Activated CD8-positive, alpha-beta T cell treated with anti-CD3 and anti-CD28 coated beads for 36 hours (primary cell): ENCODE data around the gene VSIR. TPM values are rescaled to one million over a fixed set of nuclear protein-coding genes. Genes with fewer than 3 reads are reported as not detected.

Source experiments
- ATAC-seq: fragments of 200-7000 bp; cut with Tn5 transposase; one replicate; pipeline ENCODE4 v1.10.0; 2021; ENCODE audit warnings: mild to moderate bottlenecking, moderate library complexity
- CTCF ChIA-PET: fragments of 350-600 bp; sonication (Branson Sonifier 250); formaldehyde crosslinking; loops from one replicate; lab custom pipeline; 2021; ENCODE audit warnings: antibody characterized with exemption; lab: Charles Lee
- POLR2A ChIA-PET: fragments of 350-600 bp; sonication (Branson Sonifier 250); formaldehyde crosslinking; loops from one replicate; lab custom pipeline; 2021; ENCODE audit warnings: antibody characterized with exemption; lab: Charles Lee
- DNase-seq: peaks from one replicate; pipeline ENCODE4 v3.0.0-alpha.2; 2020
- H3K27ac Mint-ChIP-seq: one replicate; pipeline ENCODE4 v1.8.0; 2021; ENCODE audit warnings: mild to moderate bottlenecking, mixed read lengths
- H3K27me3 Mint-ChIP-seq: one replicate; pipeline ENCODE4 v1.8.0; 2021; ENCODE audit warnings: mixed read lengths
- H3K36me3 Mint-ChIP-seq: one replicate; pipeline ENCODE4 v1.8.0; 2021; ENCODE audit warnings: low read depth, mixed read lengths
- H3K4me1 Mint-ChIP-seq: one replicate; pipeline ENCODE4 v1.8.0; 2021; ENCODE audit warnings: low read depth, mixed read lengths
- H3K4me3 Mint-ChIP-seq: one replicate; pipeline ENCODE4 v1.8.0; 2021; ENCODE audit warnings: mild to moderate bottlenecking, moderate library complexity, mixed read lengths
- H3K9me3 Mint-ChIP-seq: one replicate; pipeline ENCODE4 v1.8.0; 2021; ENCODE audit warnings: mixed read lengths
- intact Hi-C: fragments of 100-400 bp; cut with micrococcal nuclease; formaldehyde crosslinking; loops from one replicate; pipeline ENCODE4 v1.10.0; 2022
- total RNA-seq, 2 experiments: library from RNA; stranded (reverse); gene quantifications; one replicate each; pipeline ENCODE4 v1.2.3, GENCODE V29; 2021
- TF ChIP-seq, protein P1 (sequence below): fragments of 200-600 bp; IDR thresholded peaks from one replicate; pipeline ENCODE4 v1.8.0; 2022; ENCODE audit warnings: antibody characterized with exemption, mild to moderate bottlenecking

Gene VSIR
- total RNA-seq, 2 experiments from 2014 or later, result 59.6 to 61.0 TPM

DNA sequence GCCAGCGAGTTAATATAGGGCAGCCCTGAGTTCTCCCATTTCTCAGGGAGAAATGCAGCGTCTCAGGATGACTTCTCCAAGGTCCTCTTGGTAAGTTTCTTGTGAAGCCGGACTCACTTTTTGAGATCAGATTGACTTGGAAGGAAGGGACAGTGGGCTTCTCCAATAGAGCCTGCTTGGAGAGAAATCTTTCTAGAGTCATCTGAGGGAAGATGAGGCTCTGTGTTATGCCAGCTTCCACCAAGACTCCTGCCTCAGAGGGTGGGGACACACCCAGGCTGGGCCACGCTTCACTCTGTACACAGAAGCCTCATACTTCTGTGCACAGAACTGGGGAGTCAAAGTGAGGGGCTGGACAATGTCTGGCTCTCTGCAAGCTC lies 59.3 kb downstream of the VSIR start:
- no peak for ATAC-seq
- peak overlapping the region; percentile 70 for H3K4me3 Mint-ChIP-seq
- no peaks in the 10 kb centered on the region for H3K9me3 Mint-ChIP-seq
- CTCF ChIA-PET, result interaction anchor here (1.0 to 12.4 kb wide), 4 partner anchors 11 to 104 kb away, joined by 3 to 189 read pairs (median 42); partner anchors contain the start of gene VSIR
- intact Hi-C loops, result no loop called here
- no peaks in the 10 kb centered on the region for H3K36me3 Mint-ChIP-seq
- no peak for DNase-seq
- TF ChIP-seq, protein P1, sequence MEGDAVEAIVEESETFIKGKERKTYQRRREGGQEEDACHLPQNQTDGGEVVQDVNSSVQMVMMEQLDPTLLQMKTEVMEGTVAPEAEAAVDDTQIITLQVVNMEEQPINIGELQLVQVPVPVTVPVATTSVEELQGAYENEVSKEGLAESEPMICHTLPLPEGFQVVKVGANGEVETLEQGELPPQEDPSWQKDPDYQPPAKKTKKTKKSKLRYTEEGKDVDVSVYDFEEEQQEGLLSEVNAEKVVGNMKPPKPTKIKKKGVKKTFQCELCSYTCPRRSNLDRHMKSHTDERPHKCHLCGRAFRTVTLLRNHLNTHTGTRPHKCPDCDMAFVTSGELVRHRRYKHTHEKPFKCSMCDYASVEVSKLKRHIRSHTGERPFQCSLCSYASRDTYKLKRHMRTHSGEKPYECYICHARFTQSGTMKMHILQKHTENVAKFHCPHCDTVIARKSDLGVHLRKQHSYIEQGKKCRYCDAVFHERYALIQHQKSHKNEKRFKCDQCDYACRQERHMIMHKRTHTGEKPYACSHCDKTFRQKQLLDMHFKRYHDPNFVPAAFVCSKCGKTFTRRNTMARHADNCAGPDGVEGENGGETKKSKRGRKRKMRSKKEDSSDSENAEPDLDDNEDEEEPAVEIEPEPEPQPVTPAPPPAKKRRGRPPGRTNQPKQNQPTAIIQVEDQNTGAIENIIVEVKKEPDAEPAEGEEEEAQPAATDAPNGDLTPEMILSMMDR, result no peak
- H3K27ac Mint-ChIP-seq, result peak overlapping the region; percentile 96
- peaks cover 62% of the 10 kb centered on the region for H3K4me1 Mint-ChIP-seq
- H3K27me3 Mint-ChIP-seq, result no peaks in the 10 kb centered on the region
- POLR2A ChIA-PET, result interaction anchor here (1.0 to 7.5 kb wide), 5 partner anchors 9 to 101 kb away, joined by 3 to 65 read pairs (median 7); no protein-coding TSS in a partner anchor

DNA sequence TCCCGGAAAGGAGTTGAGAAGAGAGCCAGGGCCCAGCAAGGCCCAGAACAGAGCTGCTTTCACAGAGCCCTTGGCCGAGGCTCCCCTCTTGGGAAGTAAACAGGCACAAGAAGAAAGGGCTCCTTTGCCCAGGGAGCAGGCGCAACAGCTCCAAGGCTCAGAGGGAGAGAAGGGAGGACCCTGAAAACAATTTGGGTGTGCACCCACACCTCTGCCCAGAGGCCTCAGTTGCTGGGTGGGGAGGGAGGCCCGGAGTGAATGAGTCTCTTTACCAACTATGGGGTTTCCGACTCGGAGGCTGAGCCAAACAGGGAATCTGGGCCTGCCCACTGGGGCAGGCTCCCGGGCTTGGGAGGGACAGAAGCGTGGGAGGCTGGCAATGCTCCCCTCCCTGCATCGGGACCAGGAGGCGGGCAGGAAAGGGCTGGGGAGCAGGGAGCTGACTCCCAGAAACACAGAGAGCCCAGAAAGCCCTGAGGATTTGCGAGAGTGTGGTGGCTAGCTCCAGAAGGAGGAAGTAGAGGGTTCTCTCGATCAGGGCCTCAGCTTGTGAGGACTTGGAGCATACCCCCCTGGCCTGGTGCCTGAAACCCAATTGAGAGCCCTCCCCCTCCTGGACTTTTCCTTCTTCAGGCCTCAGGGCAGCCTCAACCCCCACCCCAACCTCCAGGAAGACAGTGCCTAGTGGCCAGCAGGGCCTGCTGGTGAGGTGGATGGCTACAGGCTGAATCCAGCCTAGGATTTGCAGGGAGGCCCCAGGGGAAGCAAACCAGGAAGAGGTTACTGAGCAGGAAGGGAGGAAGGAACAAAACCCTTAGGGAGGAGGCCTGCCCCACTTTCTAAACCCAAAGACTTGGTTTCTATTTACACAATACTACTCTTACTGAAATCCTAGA lies 59.9 kb downstream of the VSIR start:
- H3K9me3 Mint-ChIP-seq, result no peaks in the 10 kb centered on the region
- ChIA-PET CTCF (interaction anchor here (1.0 to 12.4 kb wide), 7 partner anchors 12 to 328 kb away, joined by 3 to 189 read pairs (median 4); partner anchors contain the start of gene VSIR), POLR2A (interaction anchor here (0.9 to 7.5 kb wide), 13 partner anchors 8 to 100 kb away, joined by 3 to 65 read pairs (median 6); partner anchors contain the start of gene VSIR)
- ATAC-seq (peak; percentile 61), DNase-seq (peak; percentile 61)
- H3K36me3 Mint-ChIP-seq, result no peaks in the 10 kb centered on the region
- H3K27ac Mint-ChIP-seq, result peak overlapping the region; percentile 96
- intact Hi-C loops, result no loop called here
- TF ChIP-seq, protein P1, result no peak
- no peaks in the 10 kb centered on the region for H3K27me3 Mint-ChIP-seq
- H3K4me3 Mint-ChIP-seq, result peak overlapping the region; percentile 70
- H3K4me1 Mint-ChIP-seq, result peaks cover 65% of the 10 kb centered on the region

DNA sequence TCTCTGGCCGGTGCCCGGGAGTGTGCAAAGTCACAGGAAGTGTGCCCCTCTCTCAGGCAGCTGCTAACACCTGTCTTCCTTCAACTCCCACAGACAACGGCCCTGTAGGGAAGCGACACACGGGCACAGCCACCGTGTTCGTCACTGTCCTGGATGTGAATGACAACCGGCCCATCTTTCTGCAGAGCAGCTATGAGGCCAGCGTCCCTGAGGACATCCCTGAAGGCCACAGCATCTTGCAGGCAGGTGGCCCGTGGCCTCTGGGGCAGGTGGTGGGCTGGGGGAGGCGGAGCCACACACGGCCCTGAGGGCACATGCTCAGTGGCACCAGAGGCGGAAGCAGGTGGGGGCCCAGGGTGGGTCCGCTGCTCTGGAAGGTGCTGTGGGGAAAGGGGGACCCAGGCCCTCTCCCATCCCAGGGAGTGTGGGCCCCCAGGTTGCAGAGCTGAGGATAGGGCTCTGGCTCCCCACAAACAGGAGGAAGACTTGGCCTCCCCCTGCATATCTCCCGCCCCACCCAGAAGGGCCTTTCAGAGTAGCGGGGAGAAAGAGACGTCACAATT lies 60.7 kb downstream of the VSIR start:
- Mint-ChIP-seq H3K36me3 (no peaks in the 10 kb centered on the region), H3K27ac (peak overlapping the region; percentile 96), H3K4me1 (peaks cover 71% of the 10 kb centered on the region), H3K9me3 (no peaks in the 10 kb centered on the region), H3K27me3 (no peaks in the 10 kb centered on the region), H3K4me3 (peak overlapping the region; percentile 70)
- intact Hi-C loops, result no loop called here
- DNase-seq (peak; percentile 55), ATAC-seq (peak; percentile 64)
- ChIA-PET CTCF (interaction anchor here (1.0 to 12.4 kb wide), 11 partner anchors 13 to 398 kb away, joined by 3 to 189 read pairs (median 4); partner anchors contain the start of gene VSIR), POLR2A (interaction anchor here (0.6 to 7.5 kb wide), 14 partner anchors 8 to 100 kb away, joined by 3 to 65 read pairs (median 6); partner anchors contain the start of gene VSIR)
- TF ChIP-seq, protein P1, result no peak

DNA sequence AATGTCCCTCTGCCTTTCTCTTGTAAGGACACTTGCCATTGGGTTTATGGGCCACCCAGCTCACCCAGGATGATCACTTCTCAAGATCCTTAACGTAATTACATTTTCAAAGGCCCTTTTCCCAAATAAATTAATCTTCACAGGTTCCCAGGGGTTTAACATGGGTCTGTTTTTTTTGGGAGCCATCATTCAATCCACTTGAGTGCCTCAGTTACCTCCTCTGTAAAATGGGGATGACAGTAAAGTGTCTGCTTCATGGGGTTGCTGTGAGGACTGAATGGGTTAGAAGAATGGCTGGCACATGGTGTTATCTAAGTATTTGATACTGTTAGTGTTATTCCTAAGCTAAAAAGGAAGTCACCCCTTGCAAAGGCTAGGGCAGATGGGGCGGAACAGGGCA lies 61.1 kb downstream of the VSIR start:
- ATAC-seq, result no peak
- Mint-ChIP-seq H3K9me3 (no peaks in the 10 kb centered on the region), H3K4me3 (peak overlapping the region; percentile 70), H3K4me1 (peaks cover 69% of the 10 kb centered on the region), H3K27ac (peak overlapping the region; percentile 96), H3K36me3 (no peaks in the 10 kb centered on the region), H3K27me3 (no peaks in the 10 kb centered on the region)
- TF ChIP-seq, protein P1, result no peak
- POLR2A ChIA-PET, result interaction anchor here (0.6 to 7.5 kb wide), 9 partner anchors 8 to 100 kb away, joined by 3 to 65 read pairs (median 6); partner anchors contain the start of gene VSIR
- intact Hi-C loops, result no loop called here
- CTCF ChIA-PET, result interaction anchor here (0.9 to 12.4 kb wide), 8 partner anchors 13 to 398 kb away, joined by 3 to 189 read pairs (median 6); partner anchors contain the start of gene VSIR
- no peak for DNase-seq
